ENCODE results near the gene TEX13A. TPM values are rescaled to one million over a fixed set of nuclear protein-coding genes. Genes with fewer than 3 reads are reported as not detected.

TEX13A gene
- polyA plus RNA-seq, 1 donor (not counting 4 experiments of a cell fraction or from before 2014, with no cell fraction given): not detected

DNA sequence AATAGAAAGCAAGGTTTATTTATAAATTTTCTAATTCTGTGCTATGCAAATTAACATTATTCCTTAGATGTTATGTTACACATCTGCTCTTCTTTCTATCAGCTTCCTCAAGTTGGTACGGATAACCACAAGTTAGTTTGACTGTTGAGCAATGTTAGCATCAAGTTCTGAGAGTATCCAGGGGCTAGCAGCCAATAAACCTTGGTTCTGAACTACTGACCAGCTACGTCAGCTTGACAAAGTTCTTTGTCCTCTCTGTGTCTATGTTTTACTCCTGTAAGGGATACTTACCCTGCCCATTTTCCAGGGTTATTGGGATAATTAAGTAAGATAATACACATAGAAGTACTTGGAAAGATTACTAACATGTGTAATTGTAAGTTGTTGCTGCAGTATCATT, 8.1 kb upstream of the TEX13A start:
- dilution Hi-C loops (cut with MboI; ENCODE audit: extremely low pct_ligation_motif_present, low sequenced_read_pairs): no loop called here
- no peak for FAIRE-seq
- DNase-seq (ENCODE audit: low read depth, low spot score): no peak

DNA sequence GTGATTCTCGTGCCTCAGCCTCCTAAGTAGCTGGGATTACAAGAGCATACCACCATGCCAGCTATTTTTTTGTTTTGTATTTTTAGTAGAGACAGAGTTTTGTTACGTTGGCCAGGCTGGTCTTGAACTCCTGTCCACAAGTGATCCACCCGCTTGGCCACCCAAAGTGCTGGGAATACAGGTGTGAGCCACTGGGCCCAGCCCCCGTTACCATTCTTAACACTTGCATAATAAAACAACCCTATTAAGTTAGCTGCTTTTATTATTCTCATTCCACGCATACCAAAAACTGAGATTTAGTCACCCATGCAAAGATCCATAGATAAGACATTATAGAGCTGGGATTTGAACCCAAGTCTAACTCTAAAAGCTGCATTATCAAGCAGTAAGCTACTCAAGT, 6.0 kb upstream of the TEX13A start:
- Histone ChIP-seq H3K9me3 (ENCODE audit: control insufficient read depth, low read depth, low read length) (no peaks in the 10 kb centered on the region), H3K9me1 (ENCODE audit: control insufficient read depth, extremely low read depth, insufficient read depth, low read length) (no peaks in the 10 kb centered on the region), H3K4me2 (ENCODE audit: control insufficient read depth, extremely low read depth, insufficient read depth, low read depth, low read length) (no peak overlapping the region), H3K9ac (ENCODE audit: control insufficient read depth, extremely low read depth, insufficient read depth, low read length) (no peak overlapping the region), H3K4me1 (ENCODE audit: control insufficient read depth, extremely low read depth, insufficient read depth, low read length) (no peaks in the 10 kb centered on the region), H3K4me3 (ENCODE audit: control insufficient read depth in 2 of 3, extremely low read depth in 1 of 3, insufficient read depth in 2 of 3, low read depth in 1 of 3, low read length in 3 of 3) (no peak overlapping the region), H3K79me2 (ENCODE audit: control insufficient read depth, insufficient read depth, low read length) (no peaks in the 10 kb centered on the region), H3K27ac (ENCODE audit: control insufficient read depth, insufficient read depth, low read length) (no peak overlapping the region), H2AFZ (ENCODE audit: control insufficient read depth, low read length) (no peak overlapping the region), H3K27me3 (ENCODE audit: control insufficient read depth, extremely low read depth, insufficient read depth, low read length) (no peaks in the 10 kb centered on the region), H3K36me3 (ENCODE audit: control insufficient read depth in 2 of 2, extremely low read depth in 1 of 2, insufficient read depth in 2 of 2, low read length in 2 of 2) (no peaks in the 10 kb centered on the region), H4K20me1 (ENCODE audit: control insufficient read depth, extremely low read depth, insufficient read depth, low read length) (no peaks in the 10 kb centered on the region)
- dilution Hi-C loops (cut with MboI; ENCODE audit: extremely low pct_ligation_motif_present, low sequenced_read_pairs): no loop called here
- FAIRE-seq (no peak), DNase-seq (ENCODE audit: low read depth, low spot score) (no peak)
- TF ChIP-seq EZH2 (IDR thresholded peaks at IDR 0.05; ENCODE audit: low read length): no peak
- TF ChIP-seq, protein P1, sequence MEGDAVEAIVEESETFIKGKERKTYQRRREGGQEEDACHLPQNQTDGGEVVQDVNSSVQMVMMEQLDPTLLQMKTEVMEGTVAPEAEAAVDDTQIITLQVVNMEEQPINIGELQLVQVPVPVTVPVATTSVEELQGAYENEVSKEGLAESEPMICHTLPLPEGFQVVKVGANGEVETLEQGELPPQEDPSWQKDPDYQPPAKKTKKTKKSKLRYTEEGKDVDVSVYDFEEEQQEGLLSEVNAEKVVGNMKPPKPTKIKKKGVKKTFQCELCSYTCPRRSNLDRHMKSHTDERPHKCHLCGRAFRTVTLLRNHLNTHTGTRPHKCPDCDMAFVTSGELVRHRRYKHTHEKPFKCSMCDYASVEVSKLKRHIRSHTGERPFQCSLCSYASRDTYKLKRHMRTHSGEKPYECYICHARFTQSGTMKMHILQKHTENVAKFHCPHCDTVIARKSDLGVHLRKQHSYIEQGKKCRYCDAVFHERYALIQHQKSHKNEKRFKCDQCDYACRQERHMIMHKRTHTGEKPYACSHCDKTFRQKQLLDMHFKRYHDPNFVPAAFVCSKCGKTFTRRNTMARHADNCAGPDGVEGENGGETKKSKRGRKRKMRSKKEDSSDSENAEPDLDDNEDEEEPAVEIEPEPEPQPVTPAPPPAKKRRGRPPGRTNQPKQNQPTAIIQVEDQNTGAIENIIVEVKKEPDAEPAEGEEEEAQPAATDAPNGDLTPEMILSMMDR (optimal IDR thresholded peaks at IDR 0.05 in 1 of 3, IDR thresholded peaks at IDR 0.05 in 1 of 3, conservative IDR thresholded peaks at IDR 0.05 in 1 of 3; ENCODE audit: extremely low read depth in 1 of 3, insufficient read depth in 2 of 3, low read length in 3 of 3): no peak

More for the DNA sequence above, 8.1 kb upstream of the TEX13A start:
- Histone ChIP-seq H3K27me3 (ENCODE audit: control insufficient read depth, extremely low read depth, insufficient read depth, low read length) (no peaks in the 10 kb centered on the region), H3K4me1 (ENCODE audit: control insufficient read depth, extremely low read depth, insufficient read depth, low read length) (no peaks in the 10 kb centered on the region), H3K9ac (ENCODE audit: control insufficient read depth, extremely low read depth, insufficient read depth, low read length) (no peak overlapping the region), H3K27ac (ENCODE audit: control insufficient read depth, insufficient read depth, low read length) (no peak overlapping the region), H4K20me1 (ENCODE audit: control insufficient read depth, extremely low read depth, insufficient read depth, low read length) (no peaks in the 10 kb centered on the region), H3K4me2 (ENCODE audit: control insufficient read depth, extremely low read depth, insufficient read depth, low read depth, low read length) (no peak overlapping the region), H3K9me3 (ENCODE audit: control insufficient read depth, low read depth, low read length) (no peaks in the 10 kb centered on the region), H2AFZ (ENCODE audit: control insufficient read depth, low read length) (no peak overlapping the region), H3K79me2 (ENCODE audit: control insufficient read depth, insufficient read depth, low read length) (no peaks in the 10 kb centered on the region), H3K4me3 (ENCODE audit: control insufficient read depth in 2 of 3, extremely low read depth in 1 of 3, insufficient read depth in 2 of 3, low read depth in 1 of 3, low read length in 3 of 3) (no peak overlapping the region), H3K9me1 (ENCODE audit: control insufficient read depth, extremely low read depth, insufficient read depth, low read length) (no peaks in the 10 kb centered on the region), H3K36me3 (ENCODE audit: control insufficient read depth in 2 of 2, extremely low read depth in 1 of 2, insufficient read depth in 2 of 2, low read length in 2 of 2) (no peaks in the 10 kb centered on the region)
- no peak for TF ChIP-seq EZH2 (IDR thresholded peaks at IDR 0.05; ENCODE audit: low read length)
- TF ChIP-seq, protein P1 (optimal IDR thresholded peaks at IDR 0.05 in 1 of 3, IDR thresholded peaks at IDR 0.05 in 1 of 3, conservative IDR thresholded peaks at IDR 0.05 in 1 of 3; ENCODE audit: extremely low read depth in 1 of 3, insufficient read depth in 2 of 3, low read length in 3 of 3): no peak
